ENCODE data around the gene PLCG2.
"Not testable (repeated sequence)": the region's sequence is repeated elsewhere in the genome, so short reads cannot be mapped to it uniquely, and the experiment has no call there.

PLCG2 gene

DNA sequence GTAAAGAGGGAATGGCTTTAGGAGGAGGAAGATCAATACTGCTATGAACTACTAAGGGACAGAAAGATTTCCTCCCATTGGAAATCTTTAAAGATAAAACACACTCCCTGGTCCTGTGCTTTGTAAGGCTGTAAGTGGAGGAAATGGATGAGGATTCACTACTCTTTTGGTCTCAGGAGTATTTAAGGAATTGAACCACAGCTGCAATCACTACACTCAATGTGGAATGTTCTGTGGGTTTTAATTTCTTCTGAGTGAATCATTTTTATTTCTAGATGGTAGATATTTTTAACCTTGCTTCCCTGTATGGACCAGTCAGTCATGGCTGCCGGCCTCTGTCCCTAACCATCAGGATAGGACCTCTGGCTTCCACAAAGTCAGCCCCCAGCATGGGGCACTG, 166.6 kb downstream of the PLCG2 start:
- no peak for DNase-seq

DNA sequence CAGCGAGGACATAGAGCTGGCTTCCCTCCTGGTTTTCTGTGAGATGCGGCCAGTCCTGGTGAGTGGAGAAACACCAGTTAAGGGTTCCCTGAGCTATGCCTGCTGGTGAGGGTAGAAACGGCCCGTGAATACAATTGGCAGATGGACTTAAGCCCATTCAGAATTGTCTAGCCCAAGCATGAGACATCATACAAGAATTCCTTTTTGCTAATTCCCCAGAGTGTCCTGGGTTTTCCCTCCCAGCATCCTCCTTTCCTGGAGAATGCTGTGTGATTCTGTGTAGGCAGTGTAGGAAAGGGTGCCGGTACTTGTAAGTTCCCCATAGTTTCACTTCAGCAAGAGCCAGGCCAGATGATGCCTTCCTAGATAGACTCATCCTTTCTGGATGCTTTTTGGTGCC, 167.1 kb downstream of the PLCG2 start:
- no peak for DNase-seq

DNA sequence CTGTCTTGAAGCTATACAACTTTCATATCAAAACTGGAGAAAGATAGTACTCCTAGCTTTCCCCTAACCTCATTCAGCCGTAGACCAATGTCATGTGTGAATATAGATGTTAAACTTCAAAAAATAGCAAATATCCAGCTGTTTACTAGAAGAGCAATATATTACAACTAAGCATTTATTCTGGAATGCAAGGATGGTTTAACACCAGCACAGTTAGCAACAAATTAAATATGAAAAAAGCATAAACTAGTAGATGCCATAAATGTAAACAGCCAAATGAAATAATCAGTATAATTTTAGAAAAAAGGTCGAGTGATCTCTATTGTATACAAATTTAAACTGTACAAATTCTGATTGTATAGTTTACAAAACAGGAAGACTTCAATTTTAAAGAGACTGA, 172.5 kb downstream of the PLCG2 start:
- DNase-seq = no peak

DNA sequence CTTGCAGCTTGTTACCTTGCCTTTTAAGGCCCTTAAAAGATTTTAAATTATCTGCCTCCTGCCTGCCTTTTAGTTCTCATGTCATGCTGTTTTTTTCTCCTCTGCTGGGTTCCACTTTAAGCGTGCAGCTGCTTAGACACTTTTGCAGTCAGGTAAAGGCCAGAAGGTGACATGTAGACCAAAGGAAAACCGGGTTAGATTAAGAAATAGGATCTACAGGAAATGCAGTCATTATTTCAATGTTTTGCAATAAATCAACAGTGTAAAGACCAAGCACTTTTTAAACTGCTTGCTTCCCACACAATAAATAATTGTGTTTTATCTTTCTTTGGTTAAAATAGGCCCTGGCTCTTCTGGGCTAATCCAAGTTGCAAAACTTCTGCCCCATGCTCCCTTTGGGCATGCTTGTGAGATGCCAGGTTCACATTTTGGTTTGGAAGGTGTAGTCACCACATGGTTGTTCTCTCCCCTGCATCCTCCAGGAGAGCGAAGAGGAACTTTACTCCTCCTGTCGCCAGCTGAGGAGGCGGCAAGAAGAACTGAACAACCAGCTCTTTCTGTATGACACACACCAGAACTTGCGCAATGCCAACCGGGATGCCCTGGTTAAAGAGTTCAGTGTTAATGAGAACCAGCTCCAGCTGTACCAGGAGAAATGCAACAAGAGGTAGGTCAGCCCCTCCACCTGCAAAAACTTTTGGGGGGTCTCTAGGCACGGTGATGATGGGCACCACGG, 177.3 kb downstream of the PLCG2 start:
- DNase-seq = no peak

DNA sequence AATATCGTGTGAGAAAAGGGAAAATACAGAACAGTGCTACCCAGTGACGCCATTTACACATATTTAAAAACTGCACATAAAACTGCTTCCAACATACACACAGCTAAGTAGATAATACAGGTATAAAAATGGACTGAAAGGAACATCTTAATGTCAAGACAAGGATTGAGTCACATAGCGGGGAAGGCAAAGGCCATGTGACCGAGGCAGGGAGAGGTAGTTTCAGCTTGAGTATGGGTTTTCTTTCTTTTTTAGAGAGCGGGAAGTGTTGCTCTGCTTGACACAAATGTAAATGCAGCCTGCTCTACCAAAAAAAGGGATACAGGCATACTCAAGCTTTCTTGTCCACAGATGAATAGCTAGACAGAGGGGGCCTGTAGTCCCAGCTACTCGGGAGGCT, 185.7 kb downstream of the PLCG2 start:
- DNase-seq = no peak

DNA sequence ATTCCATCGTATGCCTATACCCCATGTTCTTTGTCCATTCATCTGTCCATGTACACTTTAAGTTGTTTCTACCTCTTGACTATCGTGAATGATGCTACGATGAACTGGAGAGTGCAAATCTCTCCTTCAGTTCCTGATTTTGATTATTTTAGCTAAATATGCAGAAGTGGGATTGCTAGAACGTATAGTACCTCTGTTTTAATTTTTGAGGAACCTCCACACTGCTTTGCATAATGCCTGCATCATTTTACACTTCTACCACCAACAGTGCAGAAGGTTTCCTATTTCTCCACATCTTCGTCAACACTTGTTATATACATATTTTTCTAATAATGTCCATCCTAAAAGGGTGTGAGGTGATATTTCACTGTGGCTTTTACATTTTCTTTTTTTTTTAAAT, 188.3 kb downstream of the PLCG2 start:
- no peak for DNase-seq

DNA sequence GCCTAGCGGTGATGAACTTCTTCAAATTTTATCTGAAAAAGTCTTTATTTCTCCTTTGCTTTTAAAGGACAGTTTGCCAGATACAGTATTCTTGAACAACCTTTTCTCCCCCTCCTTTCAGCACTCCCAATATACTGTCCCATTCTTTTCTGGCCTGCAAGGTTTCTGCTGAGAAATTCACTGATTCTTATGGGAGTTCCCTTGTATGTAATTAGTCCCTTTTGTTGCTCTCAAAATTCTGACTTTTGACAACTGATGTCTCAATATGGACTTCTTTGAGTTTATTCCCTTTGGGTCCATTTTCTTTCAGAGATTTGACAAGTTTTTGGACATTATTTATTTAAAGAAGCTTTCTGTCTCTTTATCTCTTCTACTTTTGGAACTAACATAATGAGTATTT, 192.8 kb downstream of the PLCG2 start:
- no peak for DNase-seq

DNA sequence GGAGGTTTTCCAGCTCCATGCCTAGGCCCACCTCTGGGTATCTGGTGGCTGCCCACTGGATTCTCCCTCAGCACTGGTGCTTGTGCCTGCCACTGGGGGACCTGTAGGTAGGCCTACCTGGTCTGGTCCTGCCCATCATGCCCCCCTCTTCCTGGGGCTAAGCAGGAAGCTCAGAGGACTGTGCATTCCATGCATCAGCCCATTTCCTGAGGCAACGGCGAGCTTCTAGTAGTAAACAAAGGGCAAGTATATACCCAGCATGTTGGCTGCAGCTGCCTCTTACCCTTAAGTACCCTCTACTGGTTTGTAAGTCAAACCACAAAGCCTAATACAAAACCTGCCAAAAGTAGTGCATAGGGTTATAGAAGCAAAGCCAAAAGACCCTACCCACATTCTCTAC, 194.6 kb downstream of the PLCG2 start:
- DNase-seq = no peak

DNA sequence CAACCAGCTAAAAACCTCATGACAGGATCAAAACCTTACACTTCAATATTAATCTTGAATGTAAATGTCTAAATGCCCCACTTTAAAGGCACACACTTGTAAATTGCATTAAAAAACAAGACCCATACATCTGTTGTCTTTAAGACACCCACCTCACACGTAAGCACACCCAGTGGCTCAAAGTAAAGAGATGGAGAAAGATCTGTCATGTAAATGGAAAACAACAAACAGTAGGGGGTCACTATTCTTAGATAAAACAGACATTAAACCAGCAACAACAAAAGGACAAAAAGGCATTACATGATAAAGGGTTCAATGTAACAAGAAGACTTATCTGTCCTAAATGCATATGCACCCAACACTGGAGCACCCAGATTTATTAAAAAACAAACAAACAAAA, 196.5 kb downstream of the PLCG2 start:
- no peak for DNase-seq

DNA sequence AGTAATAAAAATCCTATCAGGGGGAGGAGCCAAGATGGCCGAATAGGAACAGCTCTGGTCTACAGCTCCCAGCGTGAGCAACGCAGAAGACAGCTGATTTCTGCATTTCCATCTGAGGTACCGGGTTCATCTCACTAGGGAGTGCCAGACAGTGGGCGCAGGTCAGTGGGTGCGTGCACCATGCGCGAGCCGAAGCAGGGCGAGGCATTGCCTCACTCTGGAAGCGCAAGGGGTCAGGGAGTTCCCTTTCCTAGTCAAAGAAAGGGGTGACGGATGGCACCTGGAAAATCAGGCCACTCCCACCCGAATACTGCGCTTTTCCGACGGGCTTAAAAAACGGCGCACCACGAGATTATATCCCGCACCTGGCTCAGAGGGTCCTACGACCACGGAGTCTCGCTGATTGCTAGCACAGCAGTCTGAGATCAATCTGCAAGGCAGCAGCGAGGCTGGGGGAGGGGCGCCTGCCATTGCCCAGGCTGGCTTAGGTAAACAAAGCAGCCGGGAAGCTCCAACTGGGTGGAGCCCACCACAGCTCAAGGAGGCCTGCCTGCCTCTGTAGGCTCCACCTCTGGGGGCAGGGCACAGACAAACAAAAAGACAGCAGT, 198.3 kb downstream of the PLCG2 start:
- DNase-seq = not testable (repeated sequence)

DNA sequence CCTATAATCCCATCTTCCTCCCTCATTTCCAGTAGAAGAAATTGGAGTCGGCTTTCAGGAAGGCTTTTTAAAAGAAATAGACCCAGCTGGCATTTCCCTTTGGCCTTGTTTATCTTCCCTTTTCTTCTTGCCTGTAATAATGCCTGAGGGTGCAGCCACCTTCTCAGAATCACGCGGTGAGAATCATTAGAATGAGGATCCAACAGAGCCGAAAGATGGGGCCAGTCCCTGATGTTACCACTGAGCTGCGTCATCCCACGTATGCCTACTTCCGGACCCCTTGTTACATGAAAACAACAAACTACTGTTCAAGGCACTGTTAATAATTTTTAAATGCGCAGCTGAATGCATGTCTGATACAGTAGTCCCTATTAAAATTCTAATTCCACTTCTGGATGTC, 208.0 kb downstream of the PLCG2 start:
- no peak for DNase-seq

DNA sequence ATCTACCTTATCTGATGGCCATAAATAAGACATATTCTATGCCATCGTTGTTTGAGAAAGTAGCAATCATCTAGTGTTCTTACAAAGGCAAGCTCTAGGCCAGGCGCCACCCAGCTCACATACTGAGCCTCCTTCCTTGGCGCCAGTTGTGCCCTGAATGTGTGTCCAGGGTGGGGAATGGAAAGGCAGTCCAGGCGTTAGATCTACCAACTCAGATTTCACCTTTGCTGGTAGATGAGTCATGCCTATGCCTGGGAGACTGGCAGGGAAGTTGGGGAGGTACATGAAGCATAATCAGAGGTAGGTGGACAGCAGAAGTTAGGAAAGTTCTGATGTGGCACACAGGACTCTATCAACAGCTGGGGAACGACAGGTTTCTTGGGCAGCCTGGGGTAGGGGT, 208.6 kb downstream of the PLCG2 start:
- DNase-seq = no peak

DNA sequence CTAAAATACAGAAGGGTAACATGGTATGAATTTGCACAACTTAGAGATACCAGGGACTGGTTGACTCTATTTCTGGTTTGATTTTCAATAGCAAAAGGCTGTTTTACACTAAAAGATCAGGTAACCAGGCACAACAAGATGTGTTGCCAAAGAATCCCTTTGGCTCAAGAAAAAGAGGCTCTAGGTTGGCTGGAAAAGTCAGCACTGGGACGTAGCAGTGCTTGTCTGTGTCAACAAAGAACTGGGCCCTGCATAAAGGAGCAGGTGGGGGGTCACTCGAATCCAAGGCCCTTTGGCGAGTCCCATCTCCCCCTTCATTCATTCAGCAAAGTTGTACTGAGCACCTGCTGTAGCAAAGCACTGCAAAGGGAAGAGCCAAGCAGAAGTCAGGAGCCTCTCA, 213.8 kb downstream of the PLCG2 start:
- DNase-seq = no peak

DNA sequence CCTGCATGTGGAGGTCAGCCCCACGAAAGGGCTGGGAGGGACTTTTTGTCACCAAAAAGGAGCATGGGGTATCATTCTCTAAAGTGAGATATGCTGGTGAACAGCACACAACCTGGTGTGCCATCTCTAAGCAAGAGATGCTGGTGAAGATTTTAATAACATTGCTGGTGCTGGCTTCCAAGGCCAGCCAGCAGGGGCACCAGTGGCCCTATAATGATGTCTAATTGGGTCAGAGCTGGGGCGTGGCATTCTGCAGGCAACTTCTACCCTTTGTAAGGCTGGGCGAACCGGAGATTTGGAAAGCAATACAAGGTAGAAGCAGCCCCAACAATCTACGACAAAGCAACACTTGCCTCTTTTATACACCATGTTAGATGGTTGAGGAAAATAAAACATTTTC, 215.4 kb downstream of the PLCG2 start:
- DNase-seq = no peak

DNA sequence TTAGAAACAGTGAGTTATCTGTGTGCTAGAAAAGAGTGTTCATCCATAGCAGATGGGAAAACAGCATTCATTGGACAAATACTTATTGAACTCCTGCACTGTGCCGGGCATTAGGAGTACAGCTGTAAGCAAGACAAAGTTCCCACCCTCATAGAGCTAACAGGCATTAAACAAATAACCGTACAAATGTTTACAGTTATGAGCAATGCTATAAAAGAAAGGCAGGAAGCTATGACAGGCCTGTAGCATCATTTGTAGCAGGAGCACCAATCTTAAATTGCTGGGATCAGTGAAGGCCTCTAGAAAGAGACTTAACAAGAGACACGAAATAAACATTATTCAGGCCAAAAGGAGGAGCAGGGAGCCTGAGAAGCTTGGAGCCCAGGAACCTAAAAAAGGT, 216.6 kb downstream of the PLCG2 start:
- DNase-seq = no peak

DNA sequence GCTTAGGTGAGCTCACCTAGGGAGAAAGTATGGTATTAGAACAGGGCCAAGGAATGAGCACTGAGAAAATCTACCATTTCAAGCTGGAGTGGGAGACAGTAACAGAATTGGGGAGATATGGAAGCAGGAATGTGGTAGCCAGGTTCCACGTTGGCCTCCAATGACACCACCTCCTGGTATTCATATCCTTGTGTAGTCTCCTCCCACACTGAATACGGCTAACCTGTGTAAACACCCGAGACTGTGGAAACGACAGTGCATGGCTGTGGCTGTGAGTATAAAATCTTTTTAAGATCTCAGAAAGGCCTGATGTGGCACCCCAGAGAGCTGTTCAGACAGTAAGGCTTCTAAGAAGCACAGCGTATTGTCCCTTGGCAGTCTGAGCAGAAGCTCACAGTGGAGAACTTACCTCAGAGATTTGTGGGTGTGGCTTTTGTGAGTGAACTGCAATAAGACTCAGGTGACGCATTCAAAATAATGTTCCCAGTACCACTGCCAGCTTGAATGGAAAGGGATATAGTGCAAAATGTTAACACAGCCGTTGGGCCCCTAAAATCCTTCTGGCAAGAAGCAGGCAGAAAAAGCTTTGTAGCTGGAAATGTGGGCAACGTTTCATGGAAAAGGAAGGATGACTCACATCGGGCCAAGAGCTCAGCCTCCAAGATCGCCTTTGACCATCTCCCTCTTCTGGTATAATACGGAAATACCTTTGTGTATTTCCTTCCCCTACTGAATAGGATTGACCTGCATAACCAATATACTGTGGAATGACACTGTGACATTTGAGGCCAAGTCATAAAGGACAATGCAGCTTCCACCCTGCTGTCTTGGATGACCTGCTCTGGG, 217.8 kb downstream of the PLCG2 start:
- DNase-seq = no peak

DNA sequence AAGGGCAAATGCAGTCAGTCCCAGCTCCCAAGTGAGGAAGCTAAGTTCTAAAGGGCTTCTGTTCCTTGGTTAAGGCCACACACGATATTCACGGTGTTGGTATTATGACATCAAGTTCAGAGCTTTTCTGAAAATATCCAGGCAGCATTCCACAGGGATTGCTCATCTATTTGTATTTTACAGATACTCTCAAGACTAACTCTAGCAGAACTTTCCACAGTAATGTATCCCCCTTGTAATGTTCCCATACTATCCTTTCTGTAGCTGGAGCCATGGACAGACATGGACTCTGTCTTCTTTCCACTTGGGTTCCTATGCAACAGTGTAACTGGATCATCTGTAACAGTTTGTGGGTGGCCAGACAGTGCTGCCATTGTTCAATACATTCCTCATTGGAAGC, 218.6 kb downstream of the PLCG2 start:
- DNase-seq = no peak

DNA sequence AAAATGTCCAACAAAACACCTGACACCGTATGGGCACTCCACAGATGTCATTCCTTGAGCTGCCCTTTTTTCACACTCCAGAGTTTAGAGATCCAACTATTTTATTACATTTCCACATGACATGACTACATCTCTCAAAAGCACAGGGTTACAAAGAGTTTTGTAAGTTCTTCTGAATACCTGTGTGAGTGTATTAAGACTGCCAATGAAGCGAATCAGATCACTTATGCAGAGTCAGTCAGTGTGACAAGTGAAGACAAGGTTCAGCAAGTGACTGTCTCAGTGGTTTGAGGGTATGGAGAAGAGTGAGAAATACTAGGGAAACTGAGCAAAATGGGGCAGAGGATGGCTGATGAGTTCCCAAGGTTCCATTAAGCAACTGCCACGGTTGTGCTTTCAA, 223.7 kb downstream of the PLCG2 start:
- DNase-seq = no peak

DNA sequence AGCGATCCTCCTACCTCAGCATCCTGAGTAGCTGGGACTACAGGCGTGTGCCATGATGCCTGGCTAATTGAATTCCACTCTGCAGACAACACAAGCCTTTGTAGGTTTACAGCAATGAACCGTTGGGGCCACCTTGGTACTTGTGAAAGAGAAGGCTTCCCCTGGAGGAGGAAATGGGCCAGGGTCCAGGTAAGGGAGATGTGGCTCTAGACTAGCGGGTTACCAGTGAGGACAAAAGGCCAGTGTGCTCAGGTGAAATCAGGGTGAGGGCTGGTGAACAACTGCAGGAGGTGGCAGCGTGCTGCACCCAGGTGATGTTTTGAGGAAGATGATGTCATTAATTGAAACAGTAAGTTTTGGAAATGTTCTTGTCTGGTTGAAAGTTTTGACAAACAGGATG, 225.5 kb downstream of the PLCG2 start:
- DNase-seq = no peak

DNA sequence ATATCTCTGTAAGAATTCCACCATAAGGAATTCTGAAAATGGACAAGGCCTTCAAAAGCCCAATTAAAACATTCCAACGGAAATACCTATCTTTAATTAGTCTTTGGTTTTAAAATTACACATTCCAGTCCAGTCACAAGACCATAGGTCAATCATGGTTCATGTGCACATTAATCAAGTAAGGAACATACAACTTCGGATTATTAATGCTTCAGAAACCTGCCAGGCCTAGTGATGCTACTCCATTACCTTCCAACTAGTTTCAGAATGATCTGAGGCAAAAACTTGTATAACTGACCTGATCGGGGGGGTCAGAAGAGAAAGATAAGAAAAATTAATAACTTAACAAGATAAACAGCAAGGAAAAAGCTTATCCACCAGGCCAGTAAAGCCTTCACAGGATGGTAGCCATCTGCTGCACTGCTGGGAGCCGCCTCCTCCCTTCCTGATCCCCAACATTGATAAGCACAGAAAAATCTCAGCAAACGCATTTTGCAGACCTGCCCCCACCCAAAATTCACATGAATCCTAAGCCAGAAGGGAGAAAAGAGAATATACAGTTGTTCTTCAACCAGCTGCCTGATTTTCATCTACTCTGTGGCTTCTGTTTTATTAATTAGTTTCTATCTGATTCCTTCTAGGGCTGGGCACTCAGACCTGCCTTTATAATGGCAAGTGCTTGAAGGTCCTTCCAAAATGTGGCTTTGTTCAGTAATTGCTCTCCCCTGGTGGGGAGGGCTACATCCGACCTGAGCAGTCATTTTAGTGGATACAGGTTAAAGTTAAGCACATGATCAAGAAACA, 226.1 kb downstream of the PLCG2 start:
- no peak for DNase-seq

DNA sequence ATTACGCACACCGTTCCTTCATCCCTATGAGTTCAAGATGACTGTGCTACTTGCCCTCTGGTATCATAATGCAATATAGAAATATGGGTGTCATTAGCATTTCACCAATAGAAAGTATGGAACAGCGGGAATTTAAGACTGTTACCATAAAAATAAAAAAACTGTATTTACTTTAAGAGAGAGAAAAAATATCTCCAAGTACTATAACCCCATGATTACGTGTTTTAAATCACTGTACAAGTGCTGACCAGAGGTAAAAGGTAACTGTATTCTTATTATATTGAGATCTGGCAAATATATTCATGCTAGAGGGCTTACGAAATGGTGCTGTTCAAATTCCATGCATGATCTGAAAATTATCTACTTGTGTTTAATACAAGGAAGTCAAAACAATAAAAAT, 226.9 kb downstream of the PLCG2 start:
- no peak for DNase-seq

DNA sequence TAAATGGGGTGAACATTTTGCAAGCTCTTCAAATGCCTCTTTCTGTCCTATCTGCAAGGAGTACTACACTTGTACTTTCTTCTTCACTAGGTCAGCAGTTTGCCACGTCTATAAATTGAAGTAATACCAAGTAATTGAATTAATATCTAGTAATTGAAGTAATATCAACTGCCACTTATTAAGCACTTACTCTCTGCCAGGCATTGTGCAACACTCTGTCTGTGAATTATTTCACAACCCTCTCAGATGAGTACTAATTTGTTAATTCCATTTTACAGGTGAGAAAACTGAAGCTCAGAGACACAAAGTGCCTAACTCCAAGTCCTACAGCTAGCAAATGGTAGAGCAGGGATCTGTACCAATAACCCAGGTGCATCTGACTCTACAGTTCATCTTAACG, 228.1 kb downstream of the PLCG2 start:
- DNase-seq = no peak

DNA sequence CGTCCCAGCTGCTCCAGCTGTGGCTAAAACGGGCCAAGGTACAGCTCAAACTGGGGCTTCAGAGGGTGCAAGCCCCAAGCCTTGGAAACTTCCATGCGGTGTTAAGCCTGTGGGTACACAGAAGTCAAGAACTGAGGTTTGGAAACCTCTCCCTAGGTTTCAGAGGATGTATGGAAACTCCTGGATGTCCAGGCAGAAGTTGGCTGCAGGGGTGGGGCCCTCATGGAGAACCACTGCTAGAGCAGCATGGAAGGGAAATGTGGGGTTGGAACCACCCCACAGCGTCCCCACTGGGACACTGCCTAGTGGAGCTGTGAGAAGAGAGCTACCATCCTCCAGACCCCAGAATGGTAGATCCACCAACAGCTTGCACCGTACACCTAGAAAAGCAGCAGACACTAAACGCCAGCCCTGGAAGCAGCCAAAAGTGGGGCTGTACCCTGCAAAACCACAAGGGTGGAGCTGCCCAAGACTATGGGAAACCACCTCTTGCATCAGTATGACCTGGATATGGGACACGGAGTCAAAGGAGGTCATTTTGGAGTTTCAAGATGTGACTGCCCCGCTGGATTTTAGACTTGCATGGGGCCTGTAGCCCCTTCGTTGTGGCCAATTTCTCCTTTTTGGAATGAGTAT, 230.0 kb downstream of the PLCG2 start:
- no peak for DNase-seq

Measured in CD4-positive, alpha-beta T cell treated with Interleukin-15 for 1 hour (primary cell).